Parathyroid adenoma (tissue), 2 donors: ENCODE results near the gene LSP1.

ENCODE experiments used
- H2AFZ ChIP-seq: fragments of 300-600 bp; sonication (generic); one replicate; pipeline ENCODE4 v1.7.0; 2017; ENCODE audit warnings: antibody characterized with exemption, mild to moderate bottlenecking
- H3K27ac ChIP-seq: fragments of 300-600 bp; sonication (generic); one replicate; pipeline ENCODE4 v1.7.0; 2017
- H3K27me3 ChIP-seq: fragments of 300-600 bp; sonication (generic); one replicate; pipeline ENCODE4 v1.7.0; 2017; ENCODE audit warnings: low read length; ENCODE audit not compliant: control insufficient read depth, insufficient read depth
- H3K36me3 ChIP-seq: fragments of 300-600 bp; sonication (generic); one replicate; pipeline ENCODE4 v1.7.0; 2017; ENCODE audit warnings: low read length; ENCODE audit not compliant: control insufficient read depth, insufficient read depth
- H3K4me1 ChIP-seq: fragments of 300-600 bp; sonication (generic); one replicate; pipeline ENCODE4 v1.7.0; 2017; ENCODE audit warnings: control low read depth
- H3K4me2 ChIP-seq: fragments of 300-600 bp; sonication (generic); one replicate; pipeline ENCODE4 v1.7.0; 2017; ENCODE audit warnings: low read length
- H3K4me3 ChIP-seq: fragments of 300-600 bp; sonication (generic); one replicate; pipeline ENCODE4 v1.7.0; 2017; ENCODE audit warnings: low read depth, low read length
- H3K79me2 ChIP-seq: fragments of 300-600 bp; sonication (generic); one replicate; pipeline ENCODE4 v1.7.0; 2017; ENCODE audit warnings: control low read depth
- H3K9ac ChIP-seq: fragments of 300-600 bp; sonication (generic); one replicate; pipeline ENCODE4 v1.7.0; 2017; ENCODE audit warnings: mild to moderate bottlenecking
- H3K9me3 ChIP-seq: fragments of 300-600 bp; sonication (generic); one replicate; pipeline ENCODE4 v1.7.0; 2017; ENCODE audit warnings: low read length; ENCODE audit not compliant: control insufficient read depth
- CTCF ChIP-seq: fragments of 300-600 bp; sonication (generic); IDR thresholded peaks from one replicate; pipeline ENCODE4 v1.7.0; 2017; ENCODE audit warnings: antibody characterized with exemption, mild to moderate bottlenecking
- donor health status: primary hyperparathyroidism.

LSP1 gene

GRCh38 chr11:1815311-1815710 lies 37.6 kb upstream of the LSP1 start:
- no peaks in the 10 kb centered on the region for H3K27me3 ChIP-seq
- no peak overlapping the region for H3K4me2 ChIP-seq
- H3K79me2 ChIP-seq, result no peaks in the 10 kb centered on the region
- no peak overlapping the region for H3K4me3 ChIP-seq
- H3K27ac ChIP-seq, result no peak overlapping the region
- no peak overlapping the region for H3K9ac ChIP-seq
- H3K36me3 ChIP-seq, result no peaks in the 10 kb centered on the region
- H3K9me3 ChIP-seq, result no peaks in the 10 kb centered on the region
- no peak overlapping the region for H2AFZ ChIP-seq
- no peak for TF ChIP-seq CTCF
- H3K4me1 ChIP-seq, result no peaks in the 10 kb centered on the region

- Histone ChIP-seq H3K4me3 (no peak overlapping the region), H2AFZ (no peak overlapping the region), H3K36me3 (no peaks in the 10 kb centered on the region), H3K4me2 (no peak overlapping the region), H3K9me3 (no peaks in the 10 kb centered on the region), H3K4me1 (no peaks in the 10 kb centered on the region), H3K27me3 (no peaks in the 10 kb centered on the region), H3K79me2 (no peaks in the 10 kb centered on the region), H3K9ac (no peak overlapping the region), H3K27ac (no peak overlapping the region)
- no peak for TF ChIP-seq CTCF
Measured at GRCh38 chr11:1815751-1816150, 37.1 kb upstream of the LSP1 start.

- Histone ChIP-seq H3K4me1 (no peaks in the 10 kb centered on the region), H2AFZ (no peak overlapping the region), H3K36me3 (no peaks in the 10 kb centered on the region), H3K4me3 (no peak overlapping the region), H3K79me2 (no peaks in the 10 kb centered on the region), H3K4me2 (no peak overlapping the region), H3K27ac (no peak overlapping the region), H3K9ac (no peak overlapping the region), H3K9me3 (no peaks in the 10 kb centered on the region), H3K27me3 (no peaks in the 10 kb centered on the region)
- TF ChIP-seq CTCF, result no peak
Measured at GRCh38 chr11:1817000-1817399, 35.9 kb upstream of the LSP1 start.

GRCh38 chr11:1817511-1817910 lies 35.4 kb upstream of the LSP1 start:
- no peak for TF ChIP-seq CTCF
- Histone ChIP-seq H3K9me3 (no peaks in the 10 kb centered on the region), H3K4me1 (no peaks in the 10 kb centered on the region), H3K27ac (no peak overlapping the region), H3K9ac (no peak overlapping the region), H3K36me3 (no peaks in the 10 kb centered on the region), H3K4me2 (no peak overlapping the region), H3K4me3 (no peak overlapping the region), H3K27me3 (no peaks in the 10 kb centered on the region), H2AFZ (no peak overlapping the region), H3K79me2 (no peaks in the 10 kb centered on the region)

- no peak overlapping the region for H3K4me3 ChIP-seq
- H3K4me2 ChIP-seq, result no peak overlapping the region
- no peaks in the 10 kb centered on the region for H3K27me3 ChIP-seq
- H3K27ac ChIP-seq, result no peak overlapping the region
- no peaks in the 10 kb centered on the region for H3K36me3 ChIP-seq
- H3K79me2 ChIP-seq, result no peaks in the 10 kb centered on the region
- H3K9ac ChIP-seq, result no peak overlapping the region
- H3K4me1 ChIP-seq, result no peaks in the 10 kb centered on the region
- no peaks in the 10 kb centered on the region for H3K9me3 ChIP-seq
- H2AFZ ChIP-seq, result no peak overlapping the region
- TF ChIP-seq CTCF, result no peak
Measured at GRCh38 chr11:1819074-1819473, 33.8 kb upstream of the LSP1 start.
